IPS-18a (cell line): ENCODE results near the gene GTSE1.

ENCODE experiments used
- H3K27ac ChIP-seq: one replicate; pipeline ENCODE4 v1.5.1; 2013; ENCODE audit warnings: low read length
- H3K27me3 ChIP-seq: one replicate; pipeline ENCODE4 v1.6.1; 2013; ENCODE audit warnings: mild to moderate bottlenecking, low read length; ENCODE audit not compliant: control insufficient read depth, insufficient read depth
- H3K36me3 ChIP-seq: one replicate; pipeline ENCODE4 v1.6.1; 2013; ENCODE audit warnings: low read depth, low read length; ENCODE audit not compliant: control insufficient read depth
- H3K4me1 ChIP-seq: one replicate; pipeline ENCODE4 v1.6.1; 2013; ENCODE audit warnings: low read depth, low read length; ENCODE audit not compliant: control insufficient read depth
- H3K4me3 ChIP-seq: one replicate; pipeline ENCODE4 v1.5.1; 2013; ENCODE audit warnings: low read length
- H3K9ac ChIP-seq: one replicate; pipeline ENCODE4 v1.6.1; 2013; ENCODE audit warnings: mild to moderate bottlenecking, low read length, moderate library complexity
- H3K9me3 ChIP-seq: one replicate; pipeline ENCODE4 v1.6.1; 2013; ENCODE audit warnings: low read depth, low read length; ENCODE audit not compliant: control insufficient read depth

GTSE1 gene

DNA sequence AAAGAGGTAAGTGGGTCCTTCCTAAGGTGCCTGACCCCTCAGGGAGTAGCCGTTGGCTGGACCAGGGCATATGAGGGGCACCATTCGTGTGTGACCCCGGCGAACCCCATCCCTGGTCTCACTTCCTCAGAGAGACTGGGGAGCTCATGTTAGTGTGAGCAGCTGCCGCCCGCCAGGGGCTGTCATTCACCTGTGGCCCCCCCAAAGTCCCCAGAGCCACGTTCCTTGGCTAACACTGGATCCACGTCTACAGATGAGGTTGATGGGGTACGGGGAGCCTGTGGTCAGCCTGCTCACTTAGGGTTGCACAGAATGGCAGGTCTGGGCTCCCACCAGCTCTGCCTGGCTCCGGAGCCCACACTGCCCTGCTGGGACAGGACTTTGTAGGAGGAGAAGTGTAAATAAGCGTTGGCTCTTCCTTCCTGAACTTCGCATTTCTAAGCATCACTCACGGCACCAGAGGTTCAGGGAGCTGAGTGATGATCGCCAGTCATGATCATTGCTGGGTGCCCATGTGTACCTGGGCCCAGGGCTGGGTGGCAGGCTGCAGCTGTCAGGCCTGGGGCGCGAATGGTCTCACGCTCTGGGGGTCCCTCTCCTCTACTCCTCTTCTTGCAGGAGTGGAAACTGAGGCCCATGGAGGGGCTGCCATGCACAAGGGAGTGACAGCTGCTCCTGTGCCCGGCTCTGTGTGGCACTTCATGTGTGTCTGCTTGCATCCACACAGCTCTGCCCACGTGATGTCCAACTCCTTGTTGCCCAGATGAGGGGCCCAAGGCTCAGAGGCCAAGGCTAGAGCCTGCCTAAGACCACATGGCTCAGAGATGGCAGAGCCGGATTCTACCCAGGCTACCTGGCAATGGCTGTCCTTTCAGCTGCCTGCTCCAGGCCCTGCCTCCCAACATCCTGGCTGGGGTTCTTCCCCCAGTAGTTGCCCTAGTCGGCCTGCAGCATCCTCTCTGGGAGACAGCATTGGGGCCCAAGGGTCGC is 17.7 kb upstream of the GTSE1 start:
- Histone ChIP-seq H3K4me3 (no peak overlapping the region), H3K9me3 (no peaks in the 10 kb centered on the region), H3K27ac (no peak overlapping the region), H3K27me3 (no peaks in the 10 kb centered on the region), H3K9ac (no peak overlapping the region), H3K4me1 (no peaks in the 10 kb centered on the region), H3K36me3 (peaks cover 33% of the 10 kb centered on the region)

DNA sequence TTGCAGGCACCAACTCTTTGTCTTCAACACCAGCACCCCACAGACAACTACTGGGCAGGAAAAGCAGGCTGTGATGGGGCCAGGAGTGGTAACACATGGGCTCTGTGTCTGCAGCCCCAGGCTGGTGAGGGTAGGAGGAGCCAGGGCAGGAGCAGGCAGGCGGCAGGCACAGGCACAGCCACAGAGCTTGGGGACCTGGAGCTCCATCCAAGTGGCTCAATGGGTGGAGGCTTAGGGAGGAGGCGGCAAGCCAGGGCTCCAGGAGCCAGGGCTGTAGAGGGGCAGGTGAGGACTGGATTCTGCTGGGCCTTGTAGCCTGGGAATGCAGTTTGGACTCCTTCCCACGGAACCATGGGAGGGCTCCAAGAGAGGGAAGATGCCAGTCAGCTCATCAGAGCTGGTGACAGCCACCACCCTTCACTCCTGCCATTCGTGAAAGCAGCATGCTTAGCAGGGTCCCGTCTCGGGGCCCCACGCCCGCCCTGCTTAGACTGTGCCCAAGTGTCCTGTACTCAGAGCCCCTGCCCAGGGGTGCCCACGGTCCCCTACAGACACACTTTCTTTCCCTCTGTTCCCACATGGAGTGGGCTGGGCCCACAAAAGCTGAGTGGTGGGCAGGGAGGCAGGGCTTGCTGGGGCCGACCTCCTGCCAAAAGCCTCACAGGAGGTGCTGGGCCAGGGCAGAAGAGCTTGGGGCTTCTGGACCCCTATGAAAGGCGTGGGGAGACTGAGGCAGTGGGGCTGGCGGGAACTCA is 16.4 kb upstream of the GTSE1 start:
- Histone ChIP-seq H3K9me3 (no peaks in the 10 kb centered on the region), H3K27me3 (no peaks in the 10 kb centered on the region), H3K4me1 (no peaks in the 10 kb centered on the region), H3K27ac (no peak overlapping the region), H3K4me3 (no peak overlapping the region), H3K36me3 (peaks cover 36% of the 10 kb centered on the region), H3K9ac (no peak overlapping the region)

DNA sequence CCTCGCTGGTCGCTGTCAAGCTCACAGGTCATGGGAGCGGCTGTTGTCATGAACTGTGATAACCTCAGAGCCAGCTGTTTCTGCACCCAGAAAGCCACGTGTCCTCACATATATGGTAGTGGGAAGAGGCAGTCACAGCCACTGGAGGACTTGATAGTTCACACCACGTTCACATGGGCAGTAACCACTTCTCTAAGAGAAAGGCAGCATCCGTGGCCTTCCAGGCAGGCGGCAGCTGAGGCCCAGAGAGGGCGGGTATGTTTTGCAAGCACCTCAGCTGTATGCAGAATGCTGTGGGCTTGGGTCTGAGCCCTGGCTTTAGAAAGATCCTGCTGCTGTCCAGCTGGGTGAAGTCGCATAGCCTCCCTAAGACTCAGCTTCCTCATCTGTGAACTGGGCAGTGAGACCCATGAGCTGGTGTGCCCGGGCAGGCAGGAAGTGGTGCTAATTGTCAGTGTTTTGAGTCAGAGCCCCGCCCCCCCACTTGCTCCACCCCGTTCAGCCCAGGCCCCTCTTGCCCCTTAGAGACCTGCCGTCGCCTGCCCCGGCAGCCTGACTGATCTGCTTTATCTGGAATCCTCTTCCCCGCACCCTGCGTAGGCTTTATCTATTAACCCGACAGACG is 15.6 kb upstream of the GTSE1 start:
- H3K4me1 ChIP-seq, result no peaks in the 10 kb centered on the region
- H3K9me3 ChIP-seq, result no peaks in the 10 kb centered on the region
- H3K4me3 ChIP-seq, result no peak overlapping the region
- H3K27ac ChIP-seq, result no peak overlapping the region
- no peak overlapping the region for H3K9ac ChIP-seq
- H3K36me3 ChIP-seq, result peaks cover 29% of the 10 kb centered on the region
- H3K27me3 ChIP-seq, result no peaks in the 10 kb centered on the region

DNA sequence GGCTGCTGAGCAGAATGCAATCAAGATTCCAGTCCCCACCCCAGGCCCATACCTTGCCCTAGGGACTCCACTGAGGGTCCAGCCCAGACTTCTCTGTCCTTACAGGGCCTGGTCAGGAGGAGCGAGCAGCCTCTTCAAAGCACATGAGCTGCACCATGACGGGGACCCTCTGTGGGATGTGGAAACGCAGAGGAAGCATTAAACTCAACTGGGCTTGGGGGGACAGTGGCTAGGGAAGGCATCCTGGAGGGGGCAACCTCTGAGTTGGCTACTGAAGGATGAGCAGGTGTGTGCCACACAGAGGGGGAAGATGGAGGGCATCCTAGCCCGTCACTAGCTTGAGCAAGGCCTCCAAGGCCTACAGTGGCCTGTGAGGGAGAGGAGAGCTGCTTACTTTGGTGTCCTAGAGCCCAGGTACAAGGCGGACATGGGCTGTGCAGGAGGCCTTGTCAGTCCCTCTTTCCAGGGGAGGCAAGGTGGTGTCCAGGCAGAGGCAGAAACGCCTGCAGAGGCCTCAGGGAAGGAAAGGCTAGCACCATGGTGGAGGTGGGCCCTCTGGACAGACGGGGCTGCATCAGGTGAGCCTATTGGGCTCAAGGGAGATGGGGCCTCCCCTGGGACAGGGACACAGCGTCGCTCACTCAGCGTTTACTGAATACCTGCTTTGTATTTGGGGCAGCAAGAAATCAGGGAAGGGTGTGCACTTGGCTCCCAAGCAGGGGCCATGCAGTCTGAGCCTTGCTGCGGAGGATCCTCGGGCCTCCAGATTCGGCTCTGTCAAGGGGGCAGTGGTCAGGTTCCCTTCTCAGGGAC is 14.6 kb upstream of the GTSE1 start:
- Histone ChIP-seq H3K4me1 (no peaks in the 10 kb centered on the region), H3K36me3 (peaks cover 32% of the 10 kb centered on the region), H3K9ac (no peak overlapping the region), H3K27ac (no peak overlapping the region), H3K4me3 (no peak overlapping the region), H3K27me3 (no peaks in the 10 kb centered on the region), H3K9me3 (no peaks in the 10 kb centered on the region)

DNA sequence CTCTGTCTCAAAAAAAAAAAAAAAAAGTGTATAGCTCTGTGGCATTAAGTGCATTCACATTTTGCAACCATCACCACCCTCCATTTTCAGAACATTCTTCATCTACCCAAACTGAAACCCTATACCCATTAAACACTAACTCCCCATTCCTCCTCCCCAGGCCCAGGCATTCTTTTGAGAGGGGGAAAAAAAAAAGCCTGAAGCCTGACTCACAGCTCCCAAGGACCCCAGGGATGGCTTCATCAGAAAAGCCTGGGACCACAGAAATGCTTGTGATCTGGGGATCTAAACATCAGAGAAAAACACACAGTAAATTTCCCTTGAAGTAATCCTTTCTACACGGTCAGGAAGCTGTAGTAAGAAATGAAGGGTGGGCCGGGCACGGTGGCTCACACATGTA is 10.7 kb upstream of the GTSE1 start:
- H3K9me3 ChIP-seq, result no peaks in the 10 kb centered on the region
- no peak overlapping the region for H3K27ac ChIP-seq
- no peaks in the 10 kb centered on the region for H3K27me3 ChIP-seq
- H3K36me3 ChIP-seq, result peaks cover 14% of the 10 kb centered on the region
- H3K9ac ChIP-seq, result no peak overlapping the region
- H3K4me3 ChIP-seq, result no peak overlapping the region
- no peaks in the 10 kb centered on the region for H3K4me1 ChIP-seq

DNA sequence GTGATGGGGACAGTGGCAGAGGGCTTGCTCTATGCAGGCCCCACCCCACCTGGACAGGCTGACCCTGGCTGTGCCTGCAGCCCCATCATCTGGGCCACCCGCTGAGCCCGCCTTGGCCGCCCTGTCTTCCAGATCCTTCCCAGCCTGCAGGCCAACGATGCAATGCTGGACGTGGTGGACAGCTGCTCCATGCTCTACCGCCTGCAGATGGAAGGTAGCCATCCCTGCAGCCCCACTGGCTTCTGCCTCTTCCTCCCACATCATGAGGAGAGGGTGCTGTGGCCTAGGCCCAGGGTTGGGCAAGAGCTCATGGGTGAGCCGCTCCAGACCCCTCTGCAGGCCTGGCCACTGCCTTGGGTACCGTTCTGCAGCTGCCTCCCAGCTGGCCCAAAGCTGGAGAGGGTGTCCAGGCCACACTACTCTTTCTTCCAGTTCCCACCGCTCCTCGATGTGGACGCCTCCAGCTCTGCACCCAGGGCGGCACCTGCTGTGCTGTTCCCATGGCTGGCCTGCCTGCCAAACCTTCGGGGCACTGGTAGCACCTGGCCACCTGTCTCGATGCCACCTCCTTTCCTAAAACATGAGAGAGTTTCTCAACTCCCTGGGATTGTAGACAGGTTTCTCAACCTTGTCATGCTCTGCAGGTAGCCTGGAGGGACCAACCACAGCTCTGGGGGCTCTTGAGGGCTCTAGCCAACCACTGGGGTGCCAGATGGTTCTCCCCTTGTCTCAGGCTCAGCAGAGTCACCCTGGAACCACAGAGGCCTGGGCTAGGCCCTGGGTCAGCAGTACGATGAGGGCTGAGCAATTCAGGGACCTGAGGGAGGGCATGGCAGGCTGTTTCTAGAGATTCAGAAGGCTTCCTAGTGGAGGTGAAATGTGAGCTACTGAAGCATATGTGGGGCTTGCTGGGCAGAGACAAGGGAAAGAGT is 9.5 kb upstream of the GTSE1 start:
- Histone ChIP-seq H3K9ac (no peak overlapping the region), H3K9me3 (no peaks in the 10 kb centered on the region), H3K27ac (no peak overlapping the region), H3K36me3 (peaks cover 14% of the 10 kb centered on the region), H3K4me3 (no peak overlapping the region), H3K27me3 (no peaks in the 10 kb centered on the region), H3K4me1 (no peaks in the 10 kb centered on the region)

DNA sequence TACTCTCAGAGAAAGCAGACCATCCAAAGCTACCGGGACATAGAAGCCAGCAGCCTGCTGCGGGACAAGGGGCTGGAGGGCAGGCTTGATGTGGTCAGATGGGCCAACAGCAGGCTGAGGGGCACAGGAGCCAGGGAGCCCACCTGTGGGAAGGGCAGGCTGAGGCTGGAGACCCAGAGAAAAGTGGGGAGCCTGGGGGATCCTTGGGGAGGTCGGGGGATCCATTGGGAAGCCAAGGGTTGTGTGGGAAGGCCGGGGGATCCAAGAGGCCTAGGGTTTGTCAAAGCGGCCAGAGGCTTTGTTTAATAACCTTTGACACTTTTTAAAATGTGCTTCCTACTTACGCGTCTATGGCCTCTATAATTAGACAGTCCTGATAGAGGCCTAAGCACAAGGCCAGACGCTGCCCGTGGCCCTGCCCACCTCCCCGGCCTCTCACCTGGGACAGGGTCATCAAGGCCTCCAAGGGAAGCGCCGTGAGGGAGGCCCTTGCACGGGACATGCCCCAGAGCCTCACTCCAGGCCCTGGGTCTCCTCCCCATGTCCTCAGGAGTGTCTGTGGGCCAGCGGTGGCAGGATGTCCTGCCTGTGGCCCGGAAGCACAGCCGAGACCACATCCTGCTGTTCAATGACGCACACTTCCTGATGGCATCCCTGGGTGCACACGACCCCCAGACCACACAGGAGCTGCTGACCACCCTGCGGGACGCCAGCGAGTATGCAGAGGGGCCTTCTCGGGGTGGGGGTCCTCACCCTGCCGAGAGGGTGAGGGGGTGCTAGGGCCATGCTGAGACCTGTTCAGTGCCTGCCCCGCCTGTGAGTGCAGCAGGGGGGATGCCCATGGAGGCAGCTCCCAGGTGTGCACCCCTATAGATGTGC is 8.6 kb upstream of the GTSE1 start:
- Histone ChIP-seq H3K4me3 (no peak overlapping the region), H3K9ac (no peak overlapping the region), H3K9me3 (no peaks in the 10 kb centered on the region), H3K27me3 (no peaks in the 10 kb centered on the region), H3K27ac (no peak overlapping the region), H3K36me3 (peaks cover 13% of the 10 kb centered on the region), H3K4me1 (no peaks in the 10 kb centered on the region)

DNA sequence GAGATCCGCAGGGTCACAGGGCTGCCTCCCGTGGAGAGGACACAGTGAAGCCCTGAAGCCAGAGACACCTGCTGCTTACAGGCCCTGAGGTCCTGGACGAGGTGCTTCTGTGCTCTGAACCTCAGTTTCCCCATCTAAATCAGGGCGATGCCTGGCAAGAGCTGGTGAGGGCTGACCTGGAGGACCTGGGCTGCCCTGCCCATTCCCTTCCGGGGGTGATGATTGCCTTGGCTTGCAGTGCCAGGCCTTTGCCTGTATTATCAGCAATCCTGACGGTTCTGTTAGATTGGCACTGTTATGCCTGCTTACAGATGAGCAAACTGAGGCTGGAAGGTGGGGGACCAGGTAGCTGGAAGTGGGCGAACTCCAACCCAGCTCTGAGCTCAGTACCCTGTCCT is 7.8 kb upstream of the GTSE1 start:
- Histone ChIP-seq H3K4me1 (no peaks in the 10 kb centered on the region), H3K27ac (no peak overlapping the region), H3K27me3 (no peaks in the 10 kb centered on the region), H3K9ac (no peak overlapping the region), H3K4me3 (no peak overlapping the region), H3K9me3 (no peaks in the 10 kb centered on the region), H3K36me3 (peaks cover 12% of the 10 kb centered on the region)

DNA sequence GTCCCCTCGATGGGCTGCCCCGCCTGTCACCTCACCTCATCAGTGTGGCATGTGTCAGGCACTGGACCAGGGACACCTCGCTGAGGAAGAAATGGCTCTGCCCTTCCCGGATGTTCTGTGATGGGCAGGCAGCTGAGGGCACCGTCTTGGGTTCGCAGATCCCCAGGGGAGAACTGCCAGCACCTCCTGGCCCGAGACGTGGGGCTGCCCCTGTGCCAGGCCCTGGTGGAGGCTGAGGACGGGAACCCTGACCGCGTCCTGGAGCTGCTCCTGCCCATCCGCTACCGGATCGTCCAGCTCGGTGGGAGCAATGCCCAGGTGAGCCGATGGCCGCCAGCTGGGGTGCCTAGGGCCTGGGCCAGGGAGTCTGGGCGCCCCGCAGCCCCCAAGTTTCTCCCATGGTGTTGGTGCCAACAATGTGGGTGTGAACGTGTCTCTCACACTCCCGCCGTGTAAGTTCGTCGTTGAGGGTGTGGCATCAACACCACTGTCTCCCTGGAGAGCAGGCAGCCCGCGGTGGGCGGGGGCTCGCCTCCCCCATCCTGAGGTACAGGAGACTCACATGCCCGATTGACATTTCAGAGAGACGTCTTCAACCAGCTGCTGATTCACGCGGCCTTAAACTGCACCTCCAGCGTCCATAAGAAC is 7.3 kb upstream of the GTSE1 start:
- no peaks in the 10 kb centered on the region for H3K9me3 ChIP-seq
- H3K4me1 ChIP-seq, result no peaks in the 10 kb centered on the region
- H3K27me3 ChIP-seq, result no peaks in the 10 kb centered on the region
- no peak overlapping the region for H3K4me3 ChIP-seq
- peaks cover 7% of the 10 kb centered on the region for H3K36me3 ChIP-seq
- H3K9ac ChIP-seq, result no peak overlapping the region
- H3K27ac ChIP-seq, result no peak overlapping the region
